HEK293T (cell line): Measurements from ENCODE around the gene EPHA3.
"Not testable (repeated sequence)": the region's sequence is repeated elsewhere in the genome, so short reads cannot be mapped to it uniquely, and the experiment has no call there.

Experiments used
- CTCF ChIA-PET: fragments of 350-600 bp; formaldehyde crosslinking; extraction: SDS; loops from one replicate; lab custom pipeline; 2021; ENCODE audit warnings: antibody characterized with exemption, inconsistent platforms; lab: Yijun Ruan, JAX
- POLR2A ChIA-PET: fragments of 350-600 bp; formaldehyde crosslinking; extraction: SDS; loops from one replicate; lab custom pipeline; 2020; ENCODE audit warnings: antibody characterized with exemption, inconsistent platforms; lab: Yijun Ruan, JAX
- DNase-seq: peaks from one replicate; pipeline ENCODE4 v3.0.0; 2012; ENCODE audit warnings: mixed read lengths; ENCODE audit errors: extremely low spot score
- ARNT ChIP-seq: fragments of 450-650 bp; IDR thresholded peaks from 2 replicates; pipeline ENCODE4 v1.6.1; 2017; ENCODE audit warnings: mild to moderate bottlenecking
- BHLHE40 ChIP-seq: fragments of 450-650 bp; IDR thresholded peaks from 2 replicates; pipeline ENCODE4 v1.6.1; 2016; ENCODE audit warnings: mild to moderate bottlenecking, moderate library complexity, borderline replicate concordance
- CTBP1 ChIP-seq: fragments of 450-650 bp; IDR thresholded peaks from 2 replicates; pipeline ENCODE4 v1.6.1; 2016; ENCODE audit warnings: borderline replicate concordance
- ELF4 ChIP-seq: fragments of 450-650 bp; IDR thresholded peaks from 2 replicates; pipeline ENCODE4 v1.6.1; 2017; ENCODE audit warnings: antibody characterized with exemption
- FOXA1 ChIP-seq: fragments of 450-650 bp; IDR thresholded peaks from 2 replicates; pipeline ENCODE4 v1.6.1; 2016; ENCODE audit warnings: mild to moderate bottlenecking
- FOXK2 ChIP-seq: fragments of 450-650 bp; IDR thresholded peaks from 2 replicates; pipeline ENCODE4 v1.6.1; 2016; ENCODE audit warnings: mild to moderate bottlenecking
- FOXM1 ChIP-seq: fragments of 450-650 bp; IDR thresholded peaks from 2 replicates; pipeline ENCODE4 v1.6.1; 2017; ENCODE audit warnings: mild to moderate bottlenecking, borderline replicate concordance
- HDGF ChIP-seq: fragments of 450-650 bp; IDR thresholded peaks from 2 replicates; pipeline ENCODE4 v1.6.1; 2017; ENCODE audit warnings: antibody characterized with exemption, borderline replicate concordance
- L3MBTL2 ChIP-seq: fragments of 450-650 bp; conservative IDR thresholded peaks from 2 replicates; pipeline ENCODE4 v1.6.1; 2016; ENCODE audit warnings: mild to moderate bottlenecking
- LEF1 ChIP-seq: fragments of 450-650 bp; IDR thresholded peaks from 2 replicates; pipeline ENCODE4 v1.6.1; 2017; ENCODE audit warnings: mild to moderate bottlenecking, borderline replicate concordance
- NFRKB ChIP-seq: fragments of 450-650 bp; IDR thresholded peaks from 2 replicates; pipeline ENCODE4 v1.6.1; 2016; ENCODE audit warnings: mild to moderate bottlenecking, moderate library complexity
- PKNOX1 ChIP-seq: fragments of 450-650 bp; IDR thresholded peaks from 2 replicates; pipeline ENCODE4 v1.6.1; 2016
- SP1 ChIP-seq: fragments of 450-650 bp; IDR thresholded peaks from 2 replicates; pipeline ENCODE4 v1.6.1; 2017
- SUZ12 ChIP-seq: fragments of 450-650 bp; IDR thresholded peaks from 2 replicates; pipeline ENCODE4 v1.6.1; 2016; ENCODE audit warnings: mild to moderate bottlenecking
- TARDBP ChIP-seq: fragments of 450-650 bp; IDR thresholded peaks from 2 replicates; pipeline ENCODE4 v1.6.1; 2016
- ZNF384 ChIP-seq: fragments of 450-650 bp; IDR thresholded peaks from 2 replicates; pipeline ENCODE4 v1.6.1; 2016

The EPHA3 gene

GRCh38 chr3:89335693-89336092 lies 228.3 kb downstream of the EPHA3 start:
- no peak for DNase-seq
- TF ChIP-seq FOXK2 (no peak), PKNOX1 (0 out of 2 replicates have a peak, but pooled peaks have one; percentile 19)
- CTCF ChIA-PET = no interaction called here
- POLR2A ChIA-PET = no interaction called here

GRCh38 chr3:89340408-89340807 lies 233.0 kb downstream of the EPHA3 start:
- ChIA-PET CTCF (no interaction called here), POLR2A (no interaction called here)
- DNase-seq = no peak
- TF ChIP-seq SUZ12 (no peak), BHLHE40 (no peak), LEF1 (no peak), ZNF384 (no peak), HDGF (no peak), SP1 (no peak), TARDBP (no peak), L3MBTL2 (no peak), NFRKB (no peak), PKNOX1 (no peak), CTBP1 (no peak), FOXA1 (no peak)

- ChIA-PET POLR2A (no interaction called here), CTCF (interaction anchor here (0.7 kb wide), 1 partner anchor 1285 kb away, joined by 3 read pairs; the partner anchor contains the start of genes CGGBP1 and ZNF654)
- TF ChIP-seq PKNOX1 = no peak
- no peak for TF ChIP-seq LEF1
- no peak for TF ChIP-seq SP1
- no peak for TF ChIP-seq CTBP1
- no peak for TF ChIP-seq ELF4
- no peak for TF ChIP-seq SUZ12
- TF ChIP-seq FOXK2 = no peak
- TF ChIP-seq ARNT = no peak
- no peak for TF ChIP-seq L3MBTL2
- no peak for TF ChIP-seq BHLHE40
- no peak for TF ChIP-seq HDGF
- no peak for TF ChIP-seq FOXA1
- no peak for TF ChIP-seq FOXM1
- no peak for TF ChIP-seq ZNF384
- DNase-seq = no peak
Observed at GRCh38 chr3:89344076-89344475, 236.7 kb downstream of the EPHA3 start.

DNA sequence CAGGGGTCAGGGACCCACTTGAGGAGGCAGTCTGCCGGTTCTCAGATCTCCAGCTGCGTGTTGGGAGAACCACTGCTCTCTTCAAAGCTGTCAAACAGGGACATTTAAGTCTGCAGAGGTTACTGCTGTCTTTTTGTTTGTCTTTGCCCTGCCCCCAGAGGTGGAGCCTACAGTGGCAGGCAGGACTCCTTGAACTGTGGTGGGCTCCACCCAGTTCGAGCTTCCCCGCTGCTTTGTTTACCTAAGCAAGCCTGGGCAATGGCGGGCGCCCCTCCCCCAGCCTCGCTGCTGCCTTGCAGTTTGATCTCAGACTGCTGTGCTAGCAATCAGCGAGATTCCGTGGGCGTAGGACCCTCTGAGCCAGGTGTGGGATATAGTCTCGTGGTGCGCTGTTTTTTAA lies 243.5 kb downstream of the EPHA3 start:
- DNase-seq, CTCF ChIA-PET, POLR2A ChIA-PET: not testable (repeated sequence)

DNA sequence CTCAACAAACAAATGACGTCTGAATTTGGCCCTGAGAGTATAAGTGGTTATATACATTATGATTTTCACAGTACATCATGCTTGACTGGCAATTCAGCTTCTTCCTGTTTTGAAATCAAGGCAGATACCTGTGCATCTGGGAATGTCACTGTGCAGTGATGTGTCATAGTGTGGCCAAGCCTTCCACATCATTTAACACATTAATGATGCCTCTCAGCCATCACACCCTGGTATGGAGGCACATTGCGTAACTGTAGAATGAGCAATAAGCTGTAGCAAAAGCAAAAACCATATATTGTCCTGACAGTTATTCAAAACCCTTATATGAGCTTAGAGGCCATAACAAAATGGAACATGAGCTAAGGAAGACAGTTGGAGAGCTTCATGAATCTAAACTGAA lies 246.0 kb downstream of the EPHA3 start:
- ChIA-PET POLR2A (no interaction called here), CTCF (no interaction called here)
- no peak for TF ChIP-seq NFRKB
- no peak for TF ChIP-seq ARNT
- no peak for TF ChIP-seq PKNOX1
- TF ChIP-seq FOXM1 = no peak
- TF ChIP-seq ELF4 = no peak
- no peak for TF ChIP-seq TARDBP
- no peak for TF ChIP-seq HDGF
- no peak for TF ChIP-seq CTBP1
- TF ChIP-seq SP1 = no peak
- no peak for TF ChIP-seq ZNF384
- TF ChIP-seq LEF1 = no peak
- no peak for TF ChIP-seq SUZ12
- no peak for TF ChIP-seq L3MBTL2
- no peak for TF ChIP-seq FOXA1
- DNase-seq = no peak

DNA sequence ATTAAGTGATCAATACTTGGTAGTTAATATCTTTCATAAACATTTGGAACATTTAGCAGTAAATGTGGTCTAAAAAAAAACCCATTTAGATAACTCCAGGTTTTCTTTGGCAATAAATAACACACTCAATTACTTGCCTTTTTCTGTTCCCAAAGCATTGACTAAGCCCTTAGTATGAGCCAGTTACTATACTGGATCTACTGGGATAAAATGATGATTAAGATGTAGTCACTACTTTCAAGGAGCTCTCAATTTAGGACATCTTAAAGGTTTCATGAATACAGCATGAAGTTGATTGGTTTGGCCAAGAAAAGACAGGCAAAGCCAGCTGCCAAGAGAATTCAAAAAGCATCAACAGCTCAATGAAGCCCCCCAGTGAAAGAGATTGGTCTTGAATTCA lies 250.9 kb downstream of the EPHA3 start:
- no peak for DNase-seq
- POLR2A ChIA-PET = no interaction called here
- TF ChIP-seq SUZ12 (no peak), ZNF384 (no peak), FOXM1 (no peak), PKNOX1 (no peak), HDGF (no peak), NFRKB (no peak), TARDBP (no peak), L3MBTL2 (no peak), ARNT (no peak), FOXK2 (no peak), BHLHE40 (no peak), FOXA1 (no peak)
- CTCF ChIA-PET = no interaction called here
